Heart right ventricle (tissue), 16 donors: ENCODE results near the gene DGKZ. TPM values are rescaled to one million over a fixed set of nuclear protein-coding genes. Genes with fewer than 3 reads are reported as not detected.

Experiments used
- ATAC-seq, 8 donors: fragments of 200-7000 bp; cut with Tn5 transposase; one replicate each; pipeline ENCODE4 v1.9.1; 2020; ENCODE audit warnings: mild to moderate bottlenecking in 8 of 8, moderate library complexity in 8 of 8, moderate number of reproducible peaks in 1 of 8
- DNase-seq, 2 donors: peaks; one replicate each; pipeline ENCODE4 v3.0.0-alpha.2; 2020
- H3K27ac ChIP-seq, 10 donors: fragments of 200-600 bp; sonication (generic) in 2 of 10; one replicate each; pipeline versions ENCODE4 v1.5.0 to v1.8.0; 2020 to 2022; ENCODE audit warnings: mild to moderate bottlenecking in 3 of 10
- H3K27me3 ChIP-seq, 7 donors: fragments of 200-600 bp; one replicate each; pipeline ENCODE4 v1.8.0; 2021 to 2022; ENCODE audit warnings: mild to moderate bottlenecking in 2 of 7
- H3K36me3 ChIP-seq, 9 donors: fragments of 200-600 bp; sonication (generic) in 1 of 9; one replicate each; pipeline versions ENCODE4 v1.5.0 to v1.8.0; 2020 to 2022; ENCODE audit warnings: mild to moderate bottlenecking in 2 of 9
- H3K4me1 ChIP-seq, 9 donors: fragments of 200-600 bp; sonication (generic) in 1 of 9; one replicate each; pipeline versions ENCODE4 v1.5.0 to v1.8.0; 2020 to 2022; ENCODE audit warnings: mild to moderate bottlenecking in 4 of 9
- H3K4me3 ChIP-seq, 10 donors: fragments of 200-600 bp; sonication (generic) in 2 of 10; one replicate each; pipeline versions ENCODE4 v1.5.0 to v1.8.0; 2020 to 2022; ENCODE audit warnings: mild to moderate bottlenecking in 7 of 10, moderate library complexity in 2 of 10
- H3K9me3 ChIP-seq, 11 donors: fragments of 200-600 bp in 10 of 11; sonication (generic) in 2 of 11; one replicate each; pipeline versions ENCODE4 v1.5.0 to v1.8.0; 2013 to 2022; ENCODE audit warnings: mild to moderate bottlenecking in 2 of 11, control low read depth in 1 of 11, moderate library complexity in 1 of 11
- WGBS, 2 donors: extraction: QIAGEN DNeasy Blood & Tissue Kit; methylation state at CpG; one replicate each; pipeline ENCODE4 v1.1.7; 2013; ENCODE audit warnings: inconsistent platforms in 1 of 2; 5-methylcytosine and 5-hydroxymethylcytosine counted together
- intact Hi-C, 10 donors: fragments of 100-400 bp; cut with DNase I; formaldehyde crosslinking; loops; one replicate each; pipeline versions ENCODE4 v1.11.1 to v1.14.2; 2022
- polyA plus RNA-seq, 2 donors: library from polyadenylated mRNA; stranded (reverse); fragments of 200-250 nt; gene quantifications; one replicate each; pipeline ENCODE4 v1.2.3, GENCODE V29; 2013
- total RNA-seq, 10 donors: library from RNA; stranded (reverse); fragmentation: NEBNext Ultra II Directional in 3 of 10; extraction: Animal tissue kit (Norgen Biotek cat#: 25700) in 3 of 10; gene quantifications; one replicate each; pipeline versions ENCODE4 v1.2.1 to v1.2.4, GENCODE V29; 2021 to 2023
- TF ChIP-seq, protein P1 (sequence below), 9 donors: fragments of 200-600 bp; sonication (generic) in 2 of 9; IDR thresholded peaks; one replicate each; pipeline versions ENCODE4 v1.5.0 to v1.8.0; 2021 to 2022; ENCODE audit warnings: antibody characterized with exemption in 9 of 9, mild to moderate bottlenecking in 5 of 9, moderate library complexity in 1 of 9
- donor health status: Arrhythmogenic right ventricular cardiomyopathy.
- donor health status: ischemic (EF 13 %, LVEDD 7.1; RV severe dilation, severe dysfunction).
- donor health status: healthy with polysubstance abuse.
- donor health status: DM: no; HTN: yes; CAD: no.
- donor health status: DM: no; HTN: no; CAD: no.
- donor health status: ischemic (EF 25% LVEDD 6.9; RV normal size, moderate dysfunction).
- donor health status: ischemic (EF 25% LVEDD 5.7; RV mildly dilated, moderate dysfunction).
- donor health status: healthy.
- donor health status: DM: yes; HTN: yes; CAD: no.
- donor health status: Ischemic cardiomyopathy.
- donor health status: ischemic (EF 35%, LVEDD 5.7; RV mildly dilated, moderate dysfunction).
- donor health status: nonischemic (EF 11% LVEDD 7.7; RV severe dilation, severe dysfunction).
- donor health status: DM: yes; HTN: yes; CAD: no.
- donor health status: PGD.
- donor health status: ischemic (EF 29% LVEDD 5.4; RV normal size, mild dysfunction).
- donor health status: nonischemic (EF 23%, LVEDD 6.1; RV moderate dilation, normal function).

DGKZ gene
- total and polyA plus RNA-seq, 12 donors: 31.9 to 107 (median 60.1) TPM

DNA sequence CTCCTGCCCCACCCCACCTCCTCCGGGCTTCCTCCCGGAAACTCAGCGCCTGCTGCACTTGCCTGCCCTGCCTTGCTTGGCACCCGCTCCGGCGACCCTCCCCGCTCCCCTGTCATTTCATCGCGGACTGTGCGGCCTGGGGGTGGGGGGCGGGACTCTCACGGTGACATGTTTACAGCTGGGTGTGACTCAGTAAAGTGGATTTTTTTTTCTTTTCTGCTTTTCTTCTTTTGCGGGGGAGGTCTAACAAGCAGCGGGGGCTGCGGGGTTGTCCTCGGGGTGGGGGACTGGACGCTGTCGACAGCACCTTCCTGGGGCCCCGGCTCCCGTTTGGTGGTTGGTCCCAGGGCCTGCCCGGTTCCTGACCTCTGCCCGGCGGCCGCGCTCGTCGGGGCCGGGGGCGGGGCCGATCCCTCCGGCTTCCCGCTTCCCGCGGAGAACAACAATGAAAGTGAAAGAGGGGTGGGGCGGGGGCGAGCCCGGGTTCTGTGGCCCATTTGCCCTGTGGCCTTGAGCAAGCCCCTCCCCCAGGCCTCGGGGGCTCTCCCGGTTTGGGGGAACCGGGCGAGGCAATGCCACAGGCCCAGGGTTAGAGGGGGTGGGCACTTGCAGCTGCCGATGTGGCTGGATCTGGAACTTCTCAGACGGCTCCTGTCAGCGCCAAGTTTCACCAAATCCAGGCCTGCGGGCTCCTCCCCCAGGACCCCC lies 33.2 kb downstream of the DGKZ start:
- TF ChIP-seq, protein P1, sequence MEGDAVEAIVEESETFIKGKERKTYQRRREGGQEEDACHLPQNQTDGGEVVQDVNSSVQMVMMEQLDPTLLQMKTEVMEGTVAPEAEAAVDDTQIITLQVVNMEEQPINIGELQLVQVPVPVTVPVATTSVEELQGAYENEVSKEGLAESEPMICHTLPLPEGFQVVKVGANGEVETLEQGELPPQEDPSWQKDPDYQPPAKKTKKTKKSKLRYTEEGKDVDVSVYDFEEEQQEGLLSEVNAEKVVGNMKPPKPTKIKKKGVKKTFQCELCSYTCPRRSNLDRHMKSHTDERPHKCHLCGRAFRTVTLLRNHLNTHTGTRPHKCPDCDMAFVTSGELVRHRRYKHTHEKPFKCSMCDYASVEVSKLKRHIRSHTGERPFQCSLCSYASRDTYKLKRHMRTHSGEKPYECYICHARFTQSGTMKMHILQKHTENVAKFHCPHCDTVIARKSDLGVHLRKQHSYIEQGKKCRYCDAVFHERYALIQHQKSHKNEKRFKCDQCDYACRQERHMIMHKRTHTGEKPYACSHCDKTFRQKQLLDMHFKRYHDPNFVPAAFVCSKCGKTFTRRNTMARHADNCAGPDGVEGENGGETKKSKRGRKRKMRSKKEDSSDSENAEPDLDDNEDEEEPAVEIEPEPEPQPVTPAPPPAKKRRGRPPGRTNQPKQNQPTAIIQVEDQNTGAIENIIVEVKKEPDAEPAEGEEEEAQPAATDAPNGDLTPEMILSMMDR (IDR thresholded peaks at IDR 0.05): no peak
- peak overlapping the region; percentile 49 to 93 (median 82) for H3K27ac ChIP-seq
- intact Hi-C loops: loop anchor here in 4 of 10 donors (10.0 kb wide), 2 partner anchors 224 to 234 kb away; partner anchors contain the start of genes ATG13 (in 3 of the 4) and HARBI1 (in 3 of the 4)

DNA sequence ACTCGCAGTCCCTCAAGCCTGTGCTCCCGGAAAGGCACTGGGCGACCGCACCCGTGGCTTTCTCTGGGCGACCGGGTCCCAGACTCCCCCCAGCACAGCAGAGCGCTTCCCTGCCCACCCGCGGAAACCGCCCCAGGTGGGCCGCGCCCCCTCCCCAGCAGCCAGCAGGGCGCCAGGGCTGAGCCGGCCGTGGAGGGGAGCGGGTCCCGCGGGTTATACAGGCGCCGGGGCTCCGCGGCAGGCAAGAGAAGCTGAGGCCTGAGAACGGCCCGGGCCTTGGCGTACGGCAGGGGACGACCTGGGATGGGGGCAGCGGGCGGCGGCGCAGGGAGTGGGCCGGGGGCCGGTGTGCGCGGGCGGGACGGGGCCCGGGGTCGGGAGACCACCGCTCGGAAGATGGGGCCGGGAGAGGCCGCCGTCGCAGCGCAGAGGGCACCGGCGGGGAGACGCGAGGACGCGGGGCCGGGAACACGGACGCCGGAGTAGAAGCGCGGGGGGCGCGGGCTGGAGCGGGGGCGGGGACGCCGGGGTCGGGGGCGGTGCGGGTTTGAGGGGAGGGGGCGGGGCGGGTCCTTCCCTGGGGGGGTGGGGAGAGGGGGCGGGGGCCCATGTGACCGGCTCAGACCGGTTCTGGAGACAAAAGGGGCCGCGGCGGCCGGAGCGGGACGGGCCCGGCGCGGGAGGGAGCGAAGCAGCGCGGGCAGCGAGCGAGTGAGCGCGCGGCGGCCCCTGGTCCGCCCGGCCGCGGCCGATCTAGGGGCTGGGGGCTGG lies 34.0 kb downstream of the DGKZ start, which contains the start of gene MDK:
MDK (plus strand) TSS at position 622 of the 771 bp plus-strand sequence. CDS start 389 bp downstream, outside the sequence.
- peaks cover 0 to 27% (median 5%) of the 10 kb centered on the region in 9 donors for H3K36me3 ChIP-seq
- H3K4me1 ChIP-seq: peaks cover 7 to 35% (median 20%) of the 10 kb centered on the region in 9 donors
- H3K9me3 ChIP-seq: no peaks in the 10 kb centered on the region
- H3K27ac ChIP-seq: peak within 1 kb of the TSS; percentile 49 to 93 (median 82)
- peak within 1 kb of the TSS; percentile 67 to 89 (median 74) for H3K4me3 ChIP-seq
- ATAC-seq (peak in 7 of 8 donors; percentile 1 to 9 (median 3)), DNase-seq (peak in 1 of 2 donors; percentile 32)
- TF ChIP-seq, protein P1 (IDR thresholded peaks at IDR 0.05): no peak
- 0 to 1% methylated on average over 70 to 92 of the region's 96 CpGs for WGBS, 2 donors
- intact Hi-C loops: loop anchor here in 4 of 10 donors (10.0 kb wide), 2 partner anchors 224 to 234 kb away; partner anchors contain the start of genes ATG13 (in 3 of the 4) and HARBI1 (in 3 of the 4)
- H3K27me3 ChIP-seq: peaks cover 0 to 27% (median 6%) of the 10 kb centered on the region in 7 donors

More for the DNA sequence above, 33.2 kb downstream of the DGKZ start:
- ATAC-seq (peak; percentile 16 to 73 (median 69)), DNase-seq (peak; percentile 73 to 83)
- 5% methylated on average over 45 of the region's 45 CpGs for WGBS, 2 donors
- Histone ChIP-seq H3K27me3 (peaks cover 0 to 24% (median 6%) of the 10 kb centered on the region in 7 donors), H3K36me3 (peaks cover 0 to 35% (median 12%) of the 10 kb centered on the region in 9 donors), H3K4me1 (peaks cover 7 to 35% (median 20%) of the 10 kb centered on the region in 9 donors), H3K9me3 (no peaks in the 10 kb centered on the region), H3K4me3 (peak overlapping the region; percentile 67 to 89 (median 74))

DNA sequence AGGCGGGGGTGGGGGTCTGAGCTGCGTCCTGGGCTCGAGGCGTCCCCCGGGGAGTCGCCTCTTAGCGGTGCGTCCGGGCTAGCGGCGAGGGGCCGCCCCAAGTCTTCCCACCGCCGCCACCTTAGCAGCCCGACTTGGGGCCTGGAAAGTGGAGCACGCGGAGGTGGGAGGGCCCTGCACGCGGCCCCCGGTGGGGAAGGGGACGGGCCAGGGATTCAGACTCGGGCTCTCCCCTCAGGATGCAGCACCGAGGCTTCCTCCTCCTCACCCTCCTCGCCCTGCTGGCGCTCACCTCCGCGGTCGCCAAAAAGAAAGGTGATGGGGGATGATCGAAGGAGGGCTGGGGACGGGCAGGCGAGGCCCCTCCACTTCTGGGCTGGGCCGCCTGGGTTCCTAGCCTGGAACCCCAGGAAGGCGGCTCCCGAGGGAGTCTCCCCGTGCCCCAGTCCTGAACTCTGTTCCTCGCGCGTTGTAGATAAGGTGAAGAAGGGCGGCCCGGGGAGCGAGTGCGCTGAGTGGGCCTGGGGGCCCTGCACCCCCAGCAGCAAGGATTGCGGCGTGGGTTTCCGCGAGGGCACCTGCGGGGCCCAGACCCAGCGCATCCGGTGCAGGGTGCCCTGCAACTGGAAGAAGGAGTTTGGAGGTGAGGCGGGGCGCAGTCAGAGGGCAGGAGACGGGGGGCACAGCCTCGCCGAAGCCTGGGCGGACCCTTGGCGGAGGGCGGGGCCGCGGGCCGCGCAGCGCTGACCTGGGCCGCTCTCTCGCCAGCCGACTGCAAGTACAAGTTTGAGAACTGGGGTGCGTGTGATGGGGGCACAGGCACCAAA lies 34.8 kb downstream of the DGKZ start:
- no peak for ATAC-seq
- peak in 1 of 2 donors; percentile 18 for DNase-seq
- Histone ChIP-seq H3K27me3 (peaks cover 0 to 35% (median 6%) of the 10 kb centered on the region in 7 donors), H3K4me1 (peaks cover 7 to 35% (median 20%) of the 10 kb centered on the region in 9 donors), H3K9me3 (no peaks in the 10 kb centered on the region), H3K36me3 (peaks cover 0 to 19% (median 0%) of the 10 kb centered on the region in 9 donors), H3K4me3 (peak overlapping the region; percentile 4 to 89 (median 73)), H3K27ac (peak overlapping the region in 2 of 10 donors; percentile 40 to 93)
- 3 to 6% methylated on average over 60 to 66 of the region's 66 CpGs for WGBS, 2 donors
- intact Hi-C loops: loop anchor here in 4 of 10 donors (10.0 kb wide), 2 partner anchors 223 to 233 kb away; partner anchors contain the start of genes ATG13 (in 3 of the 4) and HARBI1 (in 3 of the 4)
- TF ChIP-seq, protein P1 (IDR thresholded peaks at IDR 0.05): no peak
